Endometrial microvascular endothelial cells (primary cell): Measurements from ENCODE around the gene KRTAP4-12. TPM values are rescaled to one million over a fixed set of nuclear protein-coding genes. Genes with fewer than 3 reads are reported as not detected.
"Not testable (repeated sequence)": the region's sequence is repeated elsewhere in the genome, so short reads cannot be mapped to it uniquely, and the experiment has no call there.

ENCODE experiments used
- in situ Hi-C: cut with HindIII; loops from 2 replicates; pipeline ENCODE4 v1.10.0; 2017; ENCODE audit warnings: low sequenced_read_pairs, low pct_unique_long_range_greater_than_20kb; ENCODE audit errors: inconsistent ontology term
- total RNA-seq: library from RNA; depleted of rRNA; stranded (reverse); fragments of >200 nt; gene quantifications from one replicate; pipeline ENCODE4 v1.2.3, GENCODE V29; 2015; ENCODE audit errors: inconsistent ontology term

Gene KRTAP4-12
- total RNA-seq, 1 donor from 2014 or later: not detected

GRCh38 chr17:41133880-41134735 is 10.1 kb upstream of the KRTAP4-12 start:
- in situ Hi-C loops: no loop called here

GRCh38 chr17:41131979-41132378 is 8.0 kb upstream of the KRTAP4-12 start:
- in situ Hi-C loops: no loop called here

GRCh38 chr17:41127371-41127770 is 3.4 kb upstream of the KRTAP4-12 start:
- in situ Hi-C loops: no loop called here

GRCh38 chr17:41126412-41126811 is 2.4 kb upstream of the KRTAP4-12 start:
- in situ Hi-C loops: no loop called here

- in situ Hi-C loops: no loop called here
Observed at GRCh38 chr17:41125064-41125463, 1.1 kb upstream of the KRTAP4-12 start.

- in situ Hi-C loops: not testable (repeated sequence)
Observed at GRCh38 chr17:41123292-41123990, 541 bp downstream of the KRTAP4-12 start.

- in situ Hi-C loops: no loop called here
Observed at GRCh38 chr17:41121742-41122141, 2.2 kb downstream of the KRTAP4-12 start.

GRCh38 chr17:41119696-41120690 is 4.0 kb downstream of the KRTAP4-12 start:
- in situ Hi-C loops: not testable (repeated sequence)

GRCh38 chr17:41118721-41119120 is 5.3 kb downstream of the KRTAP4-12 start:
- in situ Hi-C loops: no loop called here

- in situ Hi-C loops: not testable (repeated sequence)
Observed at GRCh38 chr17:41117846-41118386, 6.1 kb downstream of the KRTAP4-12 start, which contains the start of gene KRTAP4-11. Gene KRTAP4-11, minus strand, starts transcription at chr17:41118373. Its CDS starts 58 bp downstream, at chr17:41118315.

- in situ Hi-C loops: no loop called here
Observed at GRCh38 chr17:41116297-41116696, 7.7 kb downstream of the KRTAP4-12 start.

- in situ Hi-C loops: no loop called here
Observed at GRCh38 chr17:41111151-41111885, 12.7 kb downstream of the KRTAP4-12 start.

GRCh38 chr17:41108728-41109386 is 15.1 kb downstream of the KRTAP4-12 start:
- in situ Hi-C loops: not testable (repeated sequence)

- in situ Hi-C loops: no loop called here
Observed at GRCh38 chr17:41107941-41108450, 16.0 kb downstream of the KRTAP4-12 start.

GRCh38 chr17:41105347-41105746 is 18.6 kb downstream of the KRTAP4-12 start, which contains the start of gene KRTAP4-9:
Gene KRTAP4-9, plus strand, starts transcription at chr17:41105389. Its CDS starts 0 bp downstream, at chr17:41105389.
- in situ Hi-C loops: not testable (repeated sequence)

GRCh38 chr17:41104386-41105038 is 19.5 kb downstream of the KRTAP4-12 start:
- in situ Hi-C loops: not testable (repeated sequence)

GRCh38 chr17:41103896-41104295 is 20.1 kb downstream of the KRTAP4-12 start:
- in situ Hi-C loops: no loop called here
